HG03064 (cell line): ENCODE measurements around the gene CWC25.
"Not testable (repeated sequence)": the region's sequence is repeated elsewhere in the genome, so short reads cannot be mapped to it uniquely, and the experiment has no call there.

Source experiments
- ATAC-seq: cut with Tn5 transposase; IDR thresholded peaks from one replicate; pipeline ENCODE4 v1.9.1; 2021; ENCODE audit warnings: low read depth; ENCODE audit not compliant: unreplicated experiment

CWC25 gene

DNA sequence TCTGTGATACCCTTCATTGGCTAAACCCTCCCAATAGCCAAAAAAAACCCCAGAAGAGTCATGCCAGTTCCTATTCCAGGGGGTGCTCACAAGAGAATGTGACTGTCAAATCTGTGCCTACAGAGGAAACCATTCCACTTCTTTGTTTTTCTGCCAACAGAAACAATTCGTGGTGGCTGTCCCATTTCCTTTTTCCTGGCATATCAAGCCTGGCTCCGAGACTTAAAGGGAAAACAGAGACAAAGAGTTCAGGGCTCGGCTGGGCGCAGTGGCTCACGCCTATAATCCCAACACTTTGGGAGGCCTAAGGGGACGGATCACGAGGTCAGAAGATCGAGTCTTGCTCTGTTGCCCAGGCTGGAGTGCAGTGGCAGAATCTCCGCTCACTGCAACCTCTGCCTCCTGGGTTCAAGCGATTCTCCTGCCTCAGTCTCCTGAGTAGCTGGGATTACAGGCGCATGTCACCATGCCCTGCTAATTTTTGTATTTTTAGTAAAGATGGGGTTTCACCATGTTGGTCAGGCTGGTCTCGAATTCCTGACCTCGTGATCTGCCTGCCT lies 34.9 kb downstream of the CWC25 start:
- ATAC-seq, result not testable (repeated sequence)

GRCh38 chr17:38789185-38789584 lies 35.9 kb downstream of the CWC25 start:
- ATAC-seq, result no peak

- not testable (repeated sequence) for ATAC-seq
Measured at GRCh38 chr17:38787999-38788398, 37.1 kb downstream of the CWC25 start.

- no peak for ATAC-seq
Measured at GRCh38 chr17:38786372-38786771, 38.7 kb downstream of the CWC25 start.

GRCh38 chr17:38783227-38783626 lies 41.9 kb downstream of the CWC25 start:
- no peak for ATAC-seq

GRCh38 chr17:38779965-38780752 lies 45.0 kb downstream of the CWC25 start:
- no peak for ATAC-seq

DNA sequence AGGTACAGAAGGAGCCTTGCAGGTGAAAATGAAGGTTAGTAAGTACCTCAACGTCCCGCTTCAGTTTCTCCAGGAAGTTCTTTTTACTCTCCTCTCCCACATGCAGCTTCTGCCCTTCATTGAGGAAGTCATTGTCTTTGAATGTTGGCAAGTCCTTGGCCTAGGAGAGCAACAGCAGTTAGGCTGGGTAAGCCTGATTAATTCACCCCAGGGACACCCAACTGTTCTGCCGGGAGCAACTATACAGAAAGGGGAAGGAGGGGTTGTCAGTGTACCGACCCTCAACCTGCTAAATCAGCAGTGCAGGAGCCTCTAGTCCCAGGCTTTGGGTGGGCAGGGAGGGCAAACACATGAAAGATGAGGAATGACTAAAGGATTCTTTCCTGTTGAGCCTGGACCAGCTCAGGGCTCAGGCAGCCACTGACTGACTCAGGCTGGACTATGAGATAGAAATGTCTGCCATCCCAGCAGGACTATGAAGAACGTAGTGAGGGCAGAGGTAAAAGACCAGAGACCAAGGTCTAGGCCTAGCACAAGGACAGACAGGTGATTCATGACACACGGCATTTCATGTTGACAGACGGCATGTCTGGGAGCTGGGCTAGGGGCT lies 47.4 kb downstream of the CWC25 start:
- no peak for ATAC-seq

DNA sequence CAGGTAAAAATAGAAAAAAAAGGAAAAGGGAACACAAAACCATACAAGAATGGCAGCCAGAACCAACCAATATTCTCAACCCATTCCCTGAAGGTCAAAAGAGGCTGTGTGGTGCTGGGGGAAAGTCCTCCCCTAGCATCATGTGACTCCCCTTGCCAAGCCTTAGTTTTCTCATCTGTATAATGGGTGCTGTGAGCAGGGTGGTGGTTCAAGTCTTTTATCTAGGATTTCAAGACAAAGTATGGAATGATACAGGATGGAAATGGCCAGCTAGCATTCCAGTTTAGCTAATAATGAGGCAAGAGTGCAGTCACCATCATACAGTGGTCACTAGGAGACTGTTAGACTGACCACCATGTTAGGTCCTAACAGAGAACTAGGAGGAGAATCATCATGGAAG lies 51.9 kb downstream of the CWC25 start:
- no peak for ATAC-seq

DNA sequence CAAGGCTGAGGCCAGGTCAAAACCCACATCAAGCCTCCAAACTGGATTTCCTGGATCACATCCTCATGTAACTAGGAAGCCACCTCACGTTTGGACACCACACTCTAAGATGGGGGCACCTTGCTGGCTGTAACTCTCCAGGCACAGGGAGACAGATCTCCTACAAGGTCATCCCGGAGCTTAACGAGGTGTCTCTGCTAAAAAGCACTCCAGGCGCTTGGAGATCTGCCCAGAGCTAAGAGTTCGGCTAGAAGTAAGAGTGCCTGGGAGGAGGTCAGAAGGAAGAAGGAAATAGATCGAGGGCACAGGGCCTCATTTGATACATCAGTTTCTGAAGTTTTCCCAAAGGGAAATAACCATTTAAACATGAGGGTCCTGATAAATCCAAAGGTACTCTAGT lies 56.7 kb downstream of the CWC25 start:
- no peak for ATAC-seq

DNA sequence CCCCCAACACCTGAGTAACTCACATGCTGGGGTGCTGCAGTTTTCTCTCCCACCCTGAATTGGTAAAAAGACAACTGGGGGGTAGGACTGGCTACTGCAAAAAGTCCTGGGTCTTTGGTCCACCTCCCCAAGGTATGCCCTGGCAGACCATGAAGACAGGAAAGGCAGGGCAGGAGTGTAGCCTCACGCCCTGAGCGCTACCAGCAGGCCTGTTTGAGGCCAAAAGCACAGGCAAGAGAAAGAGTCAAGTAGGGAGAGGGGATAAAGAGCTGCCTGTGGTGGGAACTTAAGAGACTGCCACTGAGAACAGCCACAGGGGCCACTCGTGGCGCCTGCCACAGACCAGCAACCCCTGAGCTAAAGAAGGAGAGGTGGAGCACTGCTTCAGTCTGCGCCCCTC lies 58.8 kb downstream of the CWC25 start:
- no peak for ATAC-seq

DNA sequence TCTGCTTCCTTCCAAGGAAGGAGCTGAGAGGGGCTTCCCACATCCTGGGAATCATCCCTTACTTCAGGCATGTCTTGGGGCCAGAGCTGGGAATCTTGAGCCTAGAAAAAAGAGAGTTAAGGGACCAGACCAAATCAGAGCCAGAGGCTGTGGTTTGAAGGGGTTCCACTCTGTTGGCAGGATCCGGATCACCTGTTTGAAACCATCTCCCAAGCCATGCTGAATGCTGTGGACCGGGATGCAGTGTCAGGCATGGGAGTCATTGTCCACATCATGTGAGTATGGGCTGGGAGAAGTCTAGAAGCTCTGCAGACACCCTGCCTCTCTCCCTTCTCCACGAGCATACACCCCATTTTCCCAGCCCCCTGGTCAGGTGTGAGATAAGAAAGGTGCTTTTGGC lies 62.9 kb downstream of the CWC25 start:
- no peak for ATAC-seq

DNA sequence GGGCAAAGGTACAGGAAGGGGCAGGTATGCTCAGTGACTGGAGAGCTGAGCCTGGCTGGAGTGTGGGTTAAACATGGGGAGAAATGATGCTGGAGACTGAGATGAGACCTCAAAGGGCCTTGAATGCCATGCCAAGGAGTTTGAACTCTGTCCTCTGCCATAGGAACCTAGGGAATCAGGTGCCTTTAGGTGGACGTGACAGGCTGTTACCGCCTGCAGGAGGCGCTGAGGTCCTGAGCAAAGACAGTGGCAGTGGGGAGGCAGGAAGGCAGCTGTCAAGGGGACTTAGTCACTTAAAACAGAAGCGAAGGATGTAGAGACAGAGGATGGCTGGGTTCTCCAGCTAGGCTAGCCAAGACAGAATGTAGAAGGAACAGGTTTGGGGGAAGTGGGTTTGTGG lies 63.5 kb downstream of the CWC25 start:
- no peak for ATAC-seq

GRCh38 chr17:38753071-38753506 lies 72.0 kb downstream of the CWC25 start:
- no peak for ATAC-seq

DNA sequence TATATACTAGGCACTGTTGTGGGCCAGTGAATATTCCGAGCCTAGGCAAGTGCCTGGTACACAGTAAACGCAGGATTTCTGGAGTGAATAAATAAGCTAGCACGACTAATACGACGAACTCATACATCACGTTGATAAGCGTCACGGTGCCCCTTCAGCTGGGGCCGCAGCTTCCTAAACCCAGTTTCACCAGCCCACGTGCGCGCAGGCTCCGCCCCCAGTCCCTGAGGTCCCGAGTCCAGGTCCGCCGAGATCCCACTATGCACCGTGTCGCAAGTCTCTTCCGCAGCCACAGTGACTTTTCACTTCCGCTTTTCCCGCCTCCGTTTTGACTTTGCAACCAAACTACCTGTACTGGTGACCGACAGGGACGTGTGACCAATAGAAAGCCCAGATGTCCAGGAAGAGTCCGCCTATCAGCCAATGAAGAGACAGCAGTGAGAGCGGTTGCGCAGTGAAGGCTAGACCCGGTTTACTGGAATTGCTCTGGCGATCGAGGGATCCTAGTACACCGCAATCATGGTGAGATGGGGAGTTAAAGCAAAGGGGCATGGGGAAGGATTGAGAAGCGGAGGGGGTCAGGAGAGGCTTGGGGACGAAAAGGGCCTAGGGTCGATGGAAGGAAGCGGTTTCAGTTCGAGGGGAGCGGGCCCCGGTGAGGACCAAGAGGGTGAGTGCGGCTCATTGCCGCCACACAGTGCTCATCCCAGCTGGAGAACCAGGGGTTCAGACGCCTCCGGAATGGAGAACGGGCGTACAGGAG lies 72.6 kb downstream of the CWC25 start, which contains the start of gene PSMB3:
Gene PSMB3 (plus strand): TSS at position 434 of the 763 bp plus-strand sequence. CDS start 86 bp downstream, at position 520.
- ATAC-seq, result peak; percentile 65

GRCh38 chr17:38751808-38752307 lies 73.3 kb downstream of the CWC25 start:
- no peak for ATAC-seq

- no peak for ATAC-seq
Measured at GRCh38 chr17:38751144-38751807, 73.8 kb downstream of the CWC25 start.
